ENCODE data around the gene RHBDD2.

DNA sequence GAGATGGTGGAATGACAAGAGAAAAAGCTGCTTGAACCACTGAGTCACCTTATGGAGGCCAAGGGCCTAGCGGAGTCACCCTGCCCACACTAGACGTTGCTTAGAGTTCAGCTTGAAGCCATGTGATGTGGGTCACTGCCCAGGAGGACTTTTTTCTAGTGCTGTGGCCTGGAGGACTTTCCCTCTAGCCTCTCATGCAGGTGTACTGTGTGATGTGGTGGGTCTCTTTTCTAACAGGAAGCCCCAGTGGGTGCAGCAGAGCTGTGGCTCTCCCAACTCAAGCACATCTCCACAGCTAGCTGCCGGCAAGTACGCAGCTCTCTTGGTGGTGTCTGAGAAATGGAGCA is 49.7 kb downstream of the RHBDD2 start:
- TF ChIP-seq, protein P1, sequence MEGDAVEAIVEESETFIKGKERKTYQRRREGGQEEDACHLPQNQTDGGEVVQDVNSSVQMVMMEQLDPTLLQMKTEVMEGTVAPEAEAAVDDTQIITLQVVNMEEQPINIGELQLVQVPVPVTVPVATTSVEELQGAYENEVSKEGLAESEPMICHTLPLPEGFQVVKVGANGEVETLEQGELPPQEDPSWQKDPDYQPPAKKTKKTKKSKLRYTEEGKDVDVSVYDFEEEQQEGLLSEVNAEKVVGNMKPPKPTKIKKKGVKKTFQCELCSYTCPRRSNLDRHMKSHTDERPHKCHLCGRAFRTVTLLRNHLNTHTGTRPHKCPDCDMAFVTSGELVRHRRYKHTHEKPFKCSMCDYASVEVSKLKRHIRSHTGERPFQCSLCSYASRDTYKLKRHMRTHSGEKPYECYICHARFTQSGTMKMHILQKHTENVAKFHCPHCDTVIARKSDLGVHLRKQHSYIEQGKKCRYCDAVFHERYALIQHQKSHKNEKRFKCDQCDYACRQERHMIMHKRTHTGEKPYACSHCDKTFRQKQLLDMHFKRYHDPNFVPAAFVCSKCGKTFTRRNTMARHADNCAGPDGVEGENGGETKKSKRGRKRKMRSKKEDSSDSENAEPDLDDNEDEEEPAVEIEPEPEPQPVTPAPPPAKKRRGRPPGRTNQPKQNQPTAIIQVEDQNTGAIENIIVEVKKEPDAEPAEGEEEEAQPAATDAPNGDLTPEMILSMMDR (IDR thresholded peaks at IDR 0.05): no peak
- TF ChIP-seq EP300 (IDR thresholded peaks at IDR 0.05; ENCODE audit: low read depth): no peak
